H9 (cell line): Measurements from ENCODE around the gene SYMPK. TPM values are rescaled to one million over a fixed set of nuclear protein-coding genes. Genes with fewer than 3 reads are reported as not detected.

Experiments
- DNase-seq: peaks from one replicate; pipeline ENCODE4 v3.0.0-alpha.2; 2017
- H2AFZ ChIP-seq: one replicate; pipeline ENCODE4 v1.6.1; 2013; ENCODE audit warnings: mild to moderate bottlenecking, low read length, control low read depth, moderate library complexity
- H2AK5ac ChIP-seq: 2 replicates; pipeline ENCODE4 v1.6.1; 2013; ENCODE audit warnings: low read length, control low read depth, mixed read lengths; ENCODE audit not compliant: insufficient read length
- H2BK120ac ChIP-seq: one replicate; pipeline ENCODE4 v1.6.1; 2013; ENCODE audit warnings: low read depth, mild to moderate bottlenecking, low read length, control low read depth, inconsistent platforms; ENCODE audit not compliant: poor library complexity, severe bottlenecking
- H2BK12ac ChIP-seq: 2 replicates; pipeline ENCODE4 v1.6.1; 2013; ENCODE audit warnings: low read length, control low read depth, mixed read lengths, low read depth; ENCODE audit not compliant: insufficient read length
- H2BK15ac ChIP-seq: 2 replicates; pipeline ENCODE4 v1.6.1; 2013; ENCODE audit warnings: low read depth, low read length, control low read depth
- H2BK20ac ChIP-seq: one replicate; pipeline ENCODE4 v1.6.1; 2013; ENCODE audit warnings: low read depth, mild to moderate bottlenecking, low read length, control low read depth, inconsistent platforms; ENCODE audit not compliant: poor library complexity, severe bottlenecking
- H2BK5ac ChIP-seq: 2 replicates; pipeline ENCODE4 v1.6.1; 2013; ENCODE audit warnings: low read length, control low read depth, mixed read lengths; ENCODE audit not compliant: insufficient read length
- H3K14ac ChIP-seq: 2 replicates; pipeline ENCODE4 v1.6.1; 2013; ENCODE audit warnings: low read length, control low read depth; ENCODE audit not compliant: insufficient read depth
- H3K18ac ChIP-seq: 2 replicates; pipeline ENCODE4 v1.6.1; 2013; ENCODE audit warnings: low read depth, mild to moderate bottlenecking, mixed read lengths, low read length, control low read depth; ENCODE audit not compliant: insufficient read length
- H3K23ac ChIP-seq: 2 replicates; pipeline ENCODE4 v1.6.1; 2013; ENCODE audit warnings: low read length, control low read depth, mixed read lengths, low read depth; ENCODE audit not compliant: insufficient read length
- H3K23me2 ChIP-seq: 2 replicates; pipeline ENCODE4 v1.6.1; 2013; ENCODE audit warnings: low read depth, mild to moderate bottlenecking, mixed read lengths, low read length, control low read depth; ENCODE audit not compliant: insufficient read length, poor library complexity, severe bottlenecking
- H3K27ac ChIP-seq: 2 replicates; pipeline ENCODE4 v1.5.1; 2013; ENCODE audit warnings: low read length, control low read depth, mixed read lengths, low read depth; ENCODE audit not compliant: insufficient read length
- H3K27me3 ChIP-seq: 2 replicates; pipeline ENCODE4 v1.6.1; 2013; ENCODE audit warnings: low read length, control low read depth, inconsistent platforms; ENCODE audit not compliant: insufficient read depth
- H3K4ac ChIP-seq: 2 replicates; pipeline ENCODE4 v1.6.1; 2013; ENCODE audit warnings: low read depth, mild to moderate bottlenecking, control low read depth, inconsistent platforms, low read length, moderate library complexity
- H3K4me1 ChIP-seq: 2 replicates; pipeline ENCODE4 v1.6.1; 2013; ENCODE audit warnings: low read length, control low read depth, inconsistent platforms; ENCODE audit not compliant: insufficient read depth
- H3K4me2 ChIP-seq: 2 replicates; pipeline ENCODE4 v1.6.1; 2013; ENCODE audit warnings: low read length, control low read depth, mixed read lengths; ENCODE audit not compliant: insufficient read length, insufficient read depth
- H3K56ac ChIP-seq: 2 replicates; pipeline ENCODE4 v1.6.1; 2013; ENCODE audit warnings: low read depth, mild to moderate bottlenecking, mixed read lengths, low read length, control low read depth; ENCODE audit not compliant: insufficient read length
- H3K79me1 ChIP-seq: 2 replicates; pipeline ENCODE4 v1.6.1; 2013; ENCODE audit warnings: low read depth, mild to moderate bottlenecking, moderate library complexity, low read length, control low read depth, inconsistent platforms; ENCODE audit not compliant: insufficient read depth, poor library complexity, severe bottlenecking
- H3K79me2 ChIP-seq: 2 replicates; pipeline ENCODE4 v1.6.1; 2013; ENCODE audit warnings: low read length, control low read depth, inconsistent platforms; ENCODE audit not compliant: insufficient read depth
- H3K9ac ChIP-seq: 2 replicates; pipeline ENCODE4 v1.6.1; 2013; ENCODE audit warnings: low read length, control low read depth, mixed read lengths; ENCODE audit not compliant: insufficient read length; ENCODE audit errors: extremely low read depth
- H3K9me3 ChIP-seq: one replicate; pipeline ENCODE4 v1.6.1; 2013; ENCODE audit warnings: low read depth, low read length, inconsistent platforms; ENCODE audit not compliant: control insufficient read depth
- H3T11ph ChIP-seq: one replicate; pipeline ENCODE4 v1.6.1; 2013; ENCODE audit warnings: mild to moderate bottlenecking, low read length, control low read depth, inconsistent platforms
- H4K20me1 ChIP-seq: one replicate; pipeline ENCODE4 v1.6.1; 2013; ENCODE audit not compliant: control insufficient read depth, insufficient read length, insufficient read depth
- H4K5ac ChIP-seq: 2 replicates; pipeline ENCODE4 v1.6.1; 2013; ENCODE audit warnings: low read depth, mild to moderate bottlenecking, mixed read lengths, low read length, control low read depth; ENCODE audit not compliant: insufficient read length
- H4K8ac ChIP-seq: replicated peaks from 2 replicates; pipeline ENCODE4 v1.6.1; 2013; ENCODE audit warnings: low read length, control low read depth, mixed read lengths, low read depth; ENCODE audit not compliant: insufficient read length
- H4K91ac ChIP-seq: 2 replicates; pipeline ENCODE4 v1.6.1; 2013; ENCODE audit warnings: low read depth, mild to moderate bottlenecking, moderate library complexity, mixed read lengths, low read length, control low read depth; ENCODE audit not compliant: insufficient read length
- H3K27ac Mint-ChIP-seq, 3 experiments: 2 replicates in 2 of 3; 3 replicates in 1 of 3; pipeline ENCODE4 v1.8.0; 2020 to 2021; ENCODE audit warnings: mixed read lengths in 3 of 3, mild to moderate bottlenecking in 1 of 3, moderate library complexity in 1 of 3
- H3K27me3 Mint-ChIP-seq: 2 replicates; pipeline ENCODE4 v1.8.0; 2021; ENCODE audit warnings: low read depth, mild to moderate bottlenecking, moderate library complexity, mixed read lengths
- H3K36me3 Mint-ChIP-seq, 3 experiments: 2 replicates in 2 of 3; 3 replicates in 1 of 3; pipeline ENCODE4 v1.8.0; 2020 to 2021; ENCODE audit warnings: low read depth in 3 of 3, mixed read lengths in 3 of 3; ENCODE audit not compliant: insufficient read depth in 1 of 3
- H3K4me1 Mint-ChIP-seq, 2 experiments: 2 replicates each; pipeline ENCODE4 v1.8.0; 2020; ENCODE audit warnings: mixed read lengths in 2 of 2
- H3K4me3 Mint-ChIP-seq, 2 experiments: 2 replicates in 1 of 2; 3 replicates in 1 of 2; pipeline ENCODE4 v1.8.0; 2020 to 2021; ENCODE audit warnings: mild to moderate bottlenecking in 2 of 2, mixed read lengths in 2 of 2, moderate library complexity in 1 of 2
- H3K9me3 Mint-ChIP-seq, 2 experiments: 2 replicates in 1 of 2; 3 replicates in 1 of 2; pipeline ENCODE4 v1.8.0; 2020; ENCODE audit warnings: mild to moderate bottlenecking in 2 of 2, mixed read lengths in 2 of 2, moderate library complexity in 1 of 2
- WGBS: extraction: QIAGEN DNeasy Blood & Tissue Kit; methylation state at CpG from one replicate; pipeline ENCODE4 v1.1.7; 2013; ENCODE audit warnings: missing lambda C conversion rate, low lambda C conversion rate, mixed read lengths; ENCODE audit not compliant: insufficient read length; ENCODE audit errors: extremely low coverage; 5-methylcytosine and 5-hydroxymethylcytosine counted together
- total RNA-seq: library from RNA; stranded (reverse); gene quantifications from 2 replicates; pipeline ENCODE4 v1.2.1, GENCODE V29; 2021
- TF ChIP-seq, protein P1 (sequence below): fragments of 200-600 bp; sonication (generic); conservative IDR thresholded peaks from 3 replicates; pipeline ENCODE4 v1.8.0; 2021; ENCODE audit warnings: antibody characterized with exemption, mild to moderate bottlenecking

SYMPK gene
- total RNA-seq, 1 experiment from 2014 or later: 104 TPM

DNA sequence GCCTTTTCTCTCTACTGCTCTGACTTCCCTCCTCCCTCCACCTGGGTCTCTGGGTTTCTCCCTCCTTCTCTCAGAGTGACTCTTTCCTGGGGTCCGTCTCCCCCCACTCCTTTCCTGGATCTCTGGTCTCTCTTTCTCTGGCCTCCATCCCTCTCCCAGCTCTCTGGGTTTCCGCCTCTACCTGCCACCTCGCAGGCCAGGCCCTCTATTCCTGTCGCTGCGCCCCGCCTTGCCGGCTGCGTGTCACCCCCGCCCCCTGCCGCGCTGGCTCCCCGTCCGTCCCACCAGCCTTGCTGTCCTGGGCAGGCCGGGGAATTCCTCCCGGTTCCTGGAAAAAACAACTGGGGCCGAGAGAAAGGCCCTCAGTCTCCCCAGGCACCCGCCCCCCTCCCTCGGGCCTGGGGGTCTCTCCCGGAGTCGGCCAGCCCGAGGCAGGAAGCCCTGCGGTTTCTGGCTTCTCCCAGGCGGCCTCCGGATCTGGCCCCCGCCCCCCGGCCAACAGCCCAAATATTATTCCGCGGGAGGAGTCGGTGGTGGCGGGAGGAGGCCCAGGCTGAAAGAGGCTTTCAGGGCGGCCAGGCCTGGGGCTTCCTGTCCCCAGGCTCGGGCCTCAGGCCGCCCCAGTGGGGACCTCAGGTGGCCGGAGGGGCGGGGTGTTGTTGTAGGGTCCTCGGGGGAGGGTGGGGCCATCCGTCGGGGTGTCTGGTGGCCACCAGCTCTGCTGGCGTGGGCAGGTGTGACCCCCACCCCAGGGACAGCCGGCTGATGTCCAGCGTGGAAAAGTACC lies 13.7 kb upstream of the SYMPK start:
- 0 out of 2 replicates have a peak overlapping the region, but pooled peaks have one; percentile 3 for H3K14ac ChIP-seq
- no peak overlapping the region for H4K91ac ChIP-seq
- H2BK15ac ChIP-seq: no peak overlapping the region
- H3K4ac ChIP-seq: no peak overlapping the region
- peaks cover 33 to 49% of the 10 kb centered on the region in 2 experiments for H3K4me1 Mint-ChIP-seq
- peaks cover 3% of the 10 kb centered on the region for H3K23me2 ChIP-seq
- TF ChIP-seq, protein P1, sequence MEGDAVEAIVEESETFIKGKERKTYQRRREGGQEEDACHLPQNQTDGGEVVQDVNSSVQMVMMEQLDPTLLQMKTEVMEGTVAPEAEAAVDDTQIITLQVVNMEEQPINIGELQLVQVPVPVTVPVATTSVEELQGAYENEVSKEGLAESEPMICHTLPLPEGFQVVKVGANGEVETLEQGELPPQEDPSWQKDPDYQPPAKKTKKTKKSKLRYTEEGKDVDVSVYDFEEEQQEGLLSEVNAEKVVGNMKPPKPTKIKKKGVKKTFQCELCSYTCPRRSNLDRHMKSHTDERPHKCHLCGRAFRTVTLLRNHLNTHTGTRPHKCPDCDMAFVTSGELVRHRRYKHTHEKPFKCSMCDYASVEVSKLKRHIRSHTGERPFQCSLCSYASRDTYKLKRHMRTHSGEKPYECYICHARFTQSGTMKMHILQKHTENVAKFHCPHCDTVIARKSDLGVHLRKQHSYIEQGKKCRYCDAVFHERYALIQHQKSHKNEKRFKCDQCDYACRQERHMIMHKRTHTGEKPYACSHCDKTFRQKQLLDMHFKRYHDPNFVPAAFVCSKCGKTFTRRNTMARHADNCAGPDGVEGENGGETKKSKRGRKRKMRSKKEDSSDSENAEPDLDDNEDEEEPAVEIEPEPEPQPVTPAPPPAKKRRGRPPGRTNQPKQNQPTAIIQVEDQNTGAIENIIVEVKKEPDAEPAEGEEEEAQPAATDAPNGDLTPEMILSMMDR: no peak
- peaks cover 2% of the 10 kb centered on the region for H3K27me3 Mint-ChIP-seq
- DNase-seq: peak; percentile 60
- H3T11ph ChIP-seq: no peak overlapping the region
- peak overlapping the region in 2 of 3 experiments; percentile 17 to 85; a peak in 4 of 7 replicates for H3K27ac Mint-ChIP-seq
- H2BK120ac ChIP-seq: no peak overlapping the region
- H3K18ac ChIP-seq: peak overlapping the region; percentile 47
- peak overlapping the region; percentile 62 to 76 for H3K4me3 Mint-ChIP-seq
- H3K4me1 ChIP-seq: peaks cover 2% of the 10 kb centered on the region; the same call in 1 of the 2 replicates
- H3K56ac ChIP-seq: no peak overlapping the region
- no peaks in the 10 kb centered on the region for H3K79me1 ChIP-seq
- no CpG with 5 or more reads among the region's 41 CpGs for WGBS
- H4K8ac ChIP-seq: no peak overlapping the region
- peak overlapping the region; percentile 23 for H3K4me2 ChIP-seq
- H3K9ac ChIP-seq: no peak overlapping the region
- no peaks in the 10 kb centered on the region for H3K9me3 Mint-ChIP-seq
- no peak overlapping the region for H2AFZ ChIP-seq
- no peak overlapping the region for H4K5ac ChIP-seq
- peaks cover 7 to 20% (median 15%) of the 10 kb centered on the region in 3 experiments; a peak in 6 of 7 replicates for H3K36me3 Mint-ChIP-seq
- H3K23ac ChIP-seq: no peak overlapping the region
- no peaks in the 10 kb centered on the region for H3K27me3 ChIP-seq
- no peak overlapping the region for H3K27ac ChIP-seq
- H4K20me1 ChIP-seq: peaks cover 3% of the 10 kb centered on the region
- no peak overlapping the region for H2AK5ac ChIP-seq
- H2BK20ac ChIP-seq: no peak overlapping the region
- H2BK5ac ChIP-seq: no peak overlapping the region
- H2BK12ac ChIP-seq: no peak overlapping the region
- no peaks in the 10 kb centered on the region for H3K9me3 ChIP-seq
- H3K79me2 ChIP-seq: no peaks in the 10 kb centered on the region
